Spleen (tissue), 11 donors: ENCODE data around the gene ANGEL2. TPM values are rescaled to one million over a fixed set of nuclear protein-coding genes. Genes with fewer than 3 reads are reported as not detected.
"Not testable (repeated sequence)": the region's sequence is repeated elsewhere in the genome, so short reads cannot be mapped to it uniquely, and the experiment has no call there.

Source experiments
- DNase-seq: peaks from one replicate; pipeline ENCODE4 v3.0.0-alpha.2; 2020
- H3K27ac ChIP-seq, 8 donors: fragments of 200-600 bp; sonication (generic) in 7 of 8; 1 replicate in 4 of 8; 2 replicates in 4 of 8; pipeline versions ENCODE4 v1.5.0 to v1.8.0; 2016 to 2021; ENCODE audit warnings: inconsistent platforms in 4 of 8, mild to moderate bottlenecking in 4 of 8, moderate library complexity in 1 of 8
- H3K27me3 ChIP-seq, 7 donors: fragments of 200-600 bp; sonication (generic) in 6 of 7; replicated peaks in 1 of 7; 1 replicate in 4 of 7; 2 replicates in 3 of 7; pipeline versions ENCODE4 v1.5.0 to v1.8.0; 2016 to 2021; ENCODE audit warnings: inconsistent platforms in 3 of 7, mild to moderate bottlenecking in 1 of 7
- H3K36me3 ChIP-seq, 6 donors: fragments of 200-600 bp; sonication (generic) in 5 of 6; 1 replicate in 4 of 6; 2 replicates in 2 of 6; pipeline versions ENCODE4 v1.5.0 to v1.8.0; 2016 to 2021; ENCODE audit warnings: inconsistent platforms in 2 of 6
- H3K4me1 ChIP-seq, 6 donors: fragments of 200-600 bp; sonication (generic) in 5 of 6; 1 replicate in 3 of 6; 2 replicates in 3 of 6; pipeline versions ENCODE4 v1.5.0 to v1.8.0; 2016 to 2021; ENCODE audit warnings: inconsistent platforms in 3 of 6
- H3K4me3 ChIP-seq, 8 donors: fragments of 200-600 bp; sonication (generic) in 7 of 8; 1 replicate in 4 of 8; 2 replicates in 4 of 8; pipeline versions ENCODE4 v1.5.0 to v1.8.0; 2016 to 2021; ENCODE audit warnings: inconsistent platforms in 4 of 8, mild to moderate bottlenecking in 4 of 8, moderate library complexity in 2 of 8
- H3K9me3 ChIP-seq, 8 donors: fragments of 200-600 bp; sonication (generic) in 7 of 8; 1 replicate in 4 of 8; 2 replicates in 4 of 8; pipeline versions ENCODE4 v1.5.0 to v1.8.0; 2016 to 2021; ENCODE audit warnings: inconsistent platforms in 4 of 8
- CTCF ChIP-seq, 11 experiments: fragments of 200-600 bp in 7 of 11; fragments of 450-650 bp in 4 of 11; sonication (generic) in 4 of 11; IDR thresholded peaks in 8 of 11; conservative IDR thresholded peaks in 3 of 11; 1 replicate in 7 of 11; 2 replicates in 4 of 11; pipeline versions ENCODE4 v1.4.0 to v1.8.0; 2016 to 2021; ENCODE audit warnings: antibody characterized with exemption in 11 of 11, inconsistent platforms in 4 of 11, mild to moderate bottlenecking in 1 of 11
- POLR2A ChIP-seq, 3 donors: fragments of 450-650 bp; IDR thresholded peaks; one replicate each; pipeline ENCODE4 v1.5.1; 2017; ENCODE audit warnings: antibody characterized with exemption in 3 of 3, mild to moderate bottlenecking in 1 of 3
- POLR2AphosphoS5 ChIP-seq, 3 donors: sonication (generic); formaldehyde crosslinking; IDR thresholded peaks; one replicate each; pipeline ENCODE4 v1.5.1; 2017; ENCODE audit warnings: antibody characterized with exemption in 3 of 3
- WGBS, 5 donors: extraction: QIAGEN DNeasy Blood & Tissue Kit in 3 of 5; methylation state at CpG; one replicate each; pipeline versions ENCODE4 v1.1.5 to v1.1.7; 2013 to 2018; 5-methylcytosine and 5-hydroxymethylcytosine counted together
- intact Hi-C: fragments of 100-400 bp; cut with DNase I; formaldehyde crosslinking; loops from one replicate; pipeline ENCODE4 v1.15.0; 2023; ENCODE audit warnings: low total_unique reads
- polyA plus RNA-seq, 3 donors: library from polyadenylated mRNA; stranded (reverse); fragments of 200-250 nt; gene quantifications; one replicate each; pipeline ENCODE4 v1.2.1, GENCODE V29; 2013
- total RNA-seq, 7 donors: library from RNA; depleted of rRNA in 3 of 7; stranded (reverse); fragments of >200 nt in 3 of 7; fragmentation: NEBNext Ultra II Directional in 4 of 7; extraction: Animal tissue kit (Norgen Biotek cat#: 25700) in 4 of 7; gene quantifications; one replicate each; pipeline versions ENCODE4 v1.1.0 to v1.2.1, GENCODE V29; 2016 to 2021
- donor health status: healthy with polysubstance abuse.
- donor health status: DM: no; HTN: no; CAD: no; lungs with moderate emphysema.
- donor health status: DM: no; HTN: no; CAD: no.
- donor health status: Bipolar disorder and iron deficiency.
- donor health status: healthy.
- donor health status: DM: no; HTN: no; CAD: no.
- donor health status: DM: yes; HTN: yes; CAD: no.

ANGEL2 gene
- total and polyA plus RNA-seq, 10 donors, result 18.3 to 96.8 (median 50.9) TPM

GRCh38 chr1:213034713-213035112, 19.0 kb upstream of the ANGEL2 start:
- 92 to 100% (median 97%) methylated on average over 1 of the region's 1 CpG for WGBS, 5 donors
- intact Hi-C loops, result no loop called here
- peaks cover 0 to 42% (median 5%) of the 10 kb centered on the region in 7 donors for H3K27me3 ChIP-seq
- no peaks in the 10 kb centered on the region for H3K36me3 ChIP-seq
- no peaks in the 10 kb centered on the region for H3K9me3 ChIP-seq
- TF ChIP-seq CTCF (IDR thresholded peaks at IDR 0.05 in 8 of 11, conservative IDR thresholded peaks at IDR 0.05 in 3 of 11), result no peak
- no peak for TF ChIP-seq POLR2A (IDR thresholded peaks at IDR 0.05)
- no peak for TF ChIP-seq POLR2AphosphoS5 (IDR thresholded peaks at IDR 0.05)
- no peak overlapping the region for H3K27ac ChIP-seq
- H3K4me3 ChIP-seq, result no peak overlapping the region
- no peak for DNase-seq
- H3K4me1 ChIP-seq, result no peaks in the 10 kb centered on the region

DNA sequence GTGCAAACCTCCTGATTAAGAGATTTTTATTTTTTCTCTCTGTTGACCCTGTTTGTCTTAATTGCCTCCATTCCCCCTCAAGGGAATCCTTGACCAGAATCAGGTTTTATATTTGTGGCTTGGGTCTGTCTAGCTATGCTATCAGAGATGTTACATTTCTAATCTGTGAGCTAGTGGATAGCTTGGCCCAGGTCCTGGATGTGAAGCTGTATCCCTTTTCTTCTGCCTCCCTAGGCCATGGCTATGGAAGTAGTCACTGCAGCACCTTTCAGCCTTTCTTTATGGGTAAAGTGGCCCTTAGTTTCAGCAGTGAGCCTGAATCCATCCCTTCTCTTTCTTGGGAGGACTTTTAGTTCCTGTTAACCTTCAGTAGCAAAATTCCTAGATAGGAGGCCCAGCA, 17.0 kb upstream of the ANGEL2 start:
- no peak for DNase-seq
- intact Hi-C loops, result no loop called here
- Histone ChIP-seq H3K4me3 (no peak overlapping the region), H3K27ac (no peak overlapping the region), H3K27me3 (peaks cover 0 to 49% (median 5%) of the 10 kb centered on the region in 7 donors), H3K36me3 (no peaks in the 10 kb centered on the region), H3K9me3 (no peaks in the 10 kb centered on the region), H3K4me1 (no peaks in the 10 kb centered on the region)
- no peak for TF ChIP-seq POLR2A (IDR thresholded peaks at IDR 0.05)
- TF ChIP-seq POLR2AphosphoS5 (IDR thresholded peaks at IDR 0.05), result no peak
- TF ChIP-seq CTCF (IDR thresholded peaks at IDR 0.05 in 8 of 11, conservative IDR thresholded peaks at IDR 0.05 in 3 of 11), result no peak

DNA sequence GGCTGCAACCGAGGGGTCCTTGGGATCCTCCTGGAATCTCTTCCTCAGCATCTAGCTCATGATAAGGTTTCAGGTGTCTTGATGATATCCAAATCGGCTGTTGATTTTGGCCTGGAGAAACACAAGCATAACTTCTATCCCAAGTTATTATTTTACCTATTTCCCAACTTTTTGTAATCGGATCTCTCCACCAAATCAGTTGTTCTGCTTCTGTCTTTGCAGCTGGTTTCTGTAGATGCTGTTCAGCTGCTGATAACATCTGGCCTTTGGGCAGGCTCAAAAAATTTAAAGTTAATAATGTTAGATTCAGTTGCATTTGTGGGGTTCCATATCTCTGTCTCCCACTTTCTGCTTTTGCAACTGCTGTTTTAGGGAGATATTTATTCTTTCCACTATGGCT, 11.4 kb upstream of the ANGEL2 start:
- Histone ChIP-seq H3K9me3 (peaks cover 0 to 14% (median 6%) of the 10 kb centered on the region in 8 donors), H3K27me3 (peaks cover 0 to 28% (median 0%) of the 10 kb centered on the region in 7 donors)
- intact Hi-C loops, DNase-seq, H3K4me3 ChIP-seq, H3K27ac ChIP-seq, H3K36me3 ChIP-seq, H3K4me1 ChIP-seq: not testable (repeated sequence)
- WGBS, 5 donors, result 77 to 92% (median 86%) methylated on average over 3 of the region's 3 CpGs

DNA sequence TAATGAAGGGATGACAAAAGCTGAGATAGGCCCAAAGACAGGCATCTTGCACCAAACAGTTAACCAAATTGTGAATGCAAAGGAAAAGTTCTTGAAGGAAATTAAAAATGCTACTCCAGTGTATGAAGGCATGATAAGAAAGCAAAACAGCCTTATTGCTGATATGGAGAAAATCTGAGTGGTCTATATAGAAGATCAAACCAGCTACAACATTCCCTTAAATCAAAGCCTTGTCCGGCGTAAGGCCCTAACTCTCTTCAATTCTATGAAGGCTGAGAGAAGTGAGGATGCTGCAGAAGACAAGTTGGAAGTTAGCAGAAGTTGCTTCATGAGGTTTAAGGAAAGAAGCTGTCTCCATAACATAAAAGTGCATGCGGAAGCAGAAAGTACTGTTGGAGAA, 4.3 kb upstream of the ANGEL2 start:
- no peaks in the 10 kb centered on the region for H3K36me3 ChIP-seq
- H3K27me3 ChIP-seq, result peaks cover 0 to 6% (median 0%) of the 10 kb centered on the region in 7 donors
- no peak for TF ChIP-seq POLR2AphosphoS5 (IDR thresholded peaks at IDR 0.05)
- WGBS, 5 donors, result 97 to 99% (median 98%) methylated on average over 3 of the region's 3 CpGs
- peaks cover 0 to 2% (median 0%) of the 10 kb centered on the region in 8 donors for H3K9me3 ChIP-seq
- H3K4me3 ChIP-seq, result no peak overlapping the region
- intact Hi-C loops, result no loop called here
- no peak for DNase-seq
- H3K4me1 ChIP-seq, result peaks cover 0 to 8% (median 4%) of the 10 kb centered on the region in 6 donors
- H3K27ac ChIP-seq, result no peak overlapping the region

GRCh38 chr1:213019450-213019849, 3.8 kb upstream of the ANGEL2 start:
- no peak for DNase-seq
- WGBS, 5 donors, result 90 to 96% (median 93%) methylated on average over 4 of the region's 4 CpGs
- H3K4me1 ChIP-seq, result peaks cover 3 to 14% (median 9%) of the 10 kb centered on the region in 6 donors
- intact Hi-C loops, result no loop called here
- no peaks in the 10 kb centered on the region for H3K36me3 ChIP-seq
- peaks cover 0 to 6% (median 0%) of the 10 kb centered on the region in 7 donors for H3K27me3 ChIP-seq
- H3K27ac ChIP-seq, result no peak overlapping the region
- TF ChIP-seq POLR2AphosphoS5 (IDR thresholded peaks at IDR 0.05) (no peak), CTCF (IDR thresholded peaks at IDR 0.05 in 8 of 11, conservative IDR thresholded peaks at IDR 0.05 in 3 of 11) (no peak), POLR2A (IDR thresholded peaks at IDR 0.05) (no peak)
- H3K4me3 ChIP-seq, result no peak overlapping the region
- no peaks in the 10 kb centered on the region for H3K9me3 ChIP-seq
